Suppressor macrophage treated with lipopolysaccharide for 4 hours (primary cell): ENCODE measurements around the gene ARL5B.
A peak's percentile ranks its signal among the peaks of the same experiment; 100 is the strongest.

Experiments used
- DNase-seq: peaks from one replicate; pipeline ENCODE4 v3.0.0-alpha.2; 2020

The ARL5B gene

GRCh38 chr10:18659819-18660535, 746 bp downstream of the ARL5B start:
- peak; percentile 25 for DNase-seq

- no peak for DNase-seq
Observed at GRCh38 chr10:18660816-18661431, 1.7 kb downstream of the ARL5B start.

GRCh38 chr10:18664841-18665478, 5.7 kb downstream of the ARL5B start:
- no peak for DNase-seq

- DNase-seq = no peak
Observed at GRCh38 chr10:18665815-18666558, 6.8 kb downstream of the ARL5B start.

- no peak for DNase-seq
Observed at GRCh38 chr10:18666810-18667209, 7.6 kb downstream of the ARL5B start.

GRCh38 chr10:18668026-18668425, 8.8 kb downstream of the ARL5B start:
- DNase-seq = no peak

- no peak for DNase-seq
Observed at GRCh38 chr10:18675086-18675801, 16.0 kb downstream of the ARL5B start.

GRCh38 chr10:18680754-18681153, 21.5 kb downstream of the ARL5B start:
- no peak for DNase-seq

GRCh38 chr10:18681366-18681765, 22.1 kb downstream of the ARL5B start:
- no peak for DNase-seq

GRCh38 chr10:18681971-18682411, 22.8 kb downstream of the ARL5B start:
- DNase-seq = no peak

- no peak for DNase-seq
Observed at GRCh38 chr10:18683427-18683826, 24.2 kb downstream of the ARL5B start.

- DNase-seq = no peak
Observed at GRCh38 chr10:18684416-18684815, 25.2 kb downstream of the ARL5B start.

- DNase-seq = no peak
Observed at GRCh38 chr10:18684953-18685352, 25.7 kb downstream of the ARL5B start.

GRCh38 chr10:18685555-18685954, 26.3 kb downstream of the ARL5B start:
- DNase-seq = no peak

- DNase-seq = no peak
Observed at GRCh38 chr10:18687195-18687594, 28.0 kb downstream of the ARL5B start.

GRCh38 chr10:18687706-18688105, 28.5 kb downstream of the ARL5B start:
- no peak for DNase-seq

GRCh38 chr10:18689498-18689897, 30.3 kb downstream of the ARL5B start:
- DNase-seq = no peak

- no peak for DNase-seq
Observed at GRCh38 chr10:18690541-18690940, 31.3 kb downstream of the ARL5B start.

- DNase-seq = peak; percentile 43
Observed at GRCh38 chr10:18699849-18700840, 40.9 kb downstream of the ARL5B start.

GRCh38 chr10:18703521-18703920, 44.3 kb downstream of the ARL5B start:
- DNase-seq = no peak

GRCh38 chr10:18710201-18710653, 51.0 kb downstream of the ARL5B start:
- no peak for DNase-seq
